ENCODE results near the gene TMEM123. TPM values are rescaled to one million over a fixed set of nuclear protein-coding genes. Genes with fewer than 3 reads are reported as not detected.
A peak's percentile ranks its signal among the peaks of the same experiment; 100 is the strongest.

TMEM123 gene, protein sequence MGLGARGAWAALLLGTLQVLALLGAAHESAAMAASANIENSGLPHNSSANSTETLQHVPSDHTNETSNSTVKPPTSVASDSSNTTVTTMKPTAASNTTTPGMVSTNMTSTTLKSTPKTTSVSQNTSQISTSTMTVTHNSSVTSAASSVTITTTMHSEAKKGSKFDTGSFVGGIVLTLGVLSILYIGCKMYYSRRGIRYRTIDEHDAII
- 122 and 125 TPM in 2 replicates for total RNA-seq (2013; cell fraction: nucleolus; rRNA removed)
- total RNA-seq (2014; rRNA removed): 90.4 and 104 TPM in 2 replicates
- total RNA-seq (2014; rRNA removed; fragmentation: Illumina TruSeq; extraction: Trizol): 220 and 240 TPM in 2 replicates
- total RNA-seq (2021): 124 and 146 TPM in 2 replicates
- polyA plus RNA-seq (2011; ENCODE audit: low read depth): 60.0 TPM
- polyA plus RNA-seq (2011; rRNA removed): 667 and 744 TPM in 2 replicates
- 89.5 and 235 TPM in 2 replicates for polyA plus RNA-seq (2011; cell fraction: cytosol; rRNA removed)
- 48.4 and 94.5 TPM in 2 replicates for polyA plus RNA-seq (2011; cell fraction: nucleus; rRNA removed)
- polyA plus RNA-seq (2012): 77.6 and 83.1 TPM in 2 replicates
- polyA plus RNA-seq (2014; fragmentation: Illumina TruSeq; extraction: Trizol): 152 and 245 TPM in 2 replicates
- polyA plus RNA-seq (2014; fragmentation: Nextera tagmentation; extraction: Ambion mirVana): 10 to 100 TPM; 35.1 to 48.8 TPM
- 62.9 and 73.9 TPM in 2 replicates for polyA plus RNA-seq (2014; rRNA removed)
- 100 to 1,000 TPM; 122 to 124 TPM for polyA plus RNA-seq (2016; fragmentation: Nextera tagmentation; extraction: Ambion mirVana)
- 234 and 661 TPM in 2 replicates for polyA minus RNA-seq (2011; rRNA and poly(A)+ RNA removed)
- polyA minus RNA-seq (2011; cell fraction: cytosol; rRNA and poly(A)+ RNA removed): 119 and 168 TPM in 2 replicates
- 56.7 and 58.8 TPM in 2 replicates for polyA minus RNA-seq (2011; cell fraction: nucleus; rRNA and poly(A)+ RNA removed)
- percentile 98 among the genes with signal in this experiment for Bru-seq, nascent RNA
- percentile 97 among the genes with signal in this experiment for BruChase-seq, experiment 1, labeled RNA remaining after a 6-hour chase
- BruChase-seq, experiment 2, labeled RNA remaining after a 2-hour chase: percentile 93 among the genes with signal in this experiment
- long read RNA-seq, experiment 1, transcript TMEM123-202 (5 exons, 3,579 nt): major isoform, 50 of 57 reads
- long read RNA-seq, experiment 1, partial matches to known transcripts: 2 of 57 reads
- long read RNA-seq, experiment 1, other reads (novel, unspliced or antisense): 5 of 57 reads
- long read RNA-seq, experiment 2, transcript TMEM123-202 (5 exons, 3,579 nt): major isoform, 259 of 339 reads
- long read RNA-seq, experiment 2, partial matches to known transcripts: 12 of 339 reads
- long read RNA-seq, experiment 2, other reads (novel, unspliced or antisense): 68 of 339 reads

DNA sequence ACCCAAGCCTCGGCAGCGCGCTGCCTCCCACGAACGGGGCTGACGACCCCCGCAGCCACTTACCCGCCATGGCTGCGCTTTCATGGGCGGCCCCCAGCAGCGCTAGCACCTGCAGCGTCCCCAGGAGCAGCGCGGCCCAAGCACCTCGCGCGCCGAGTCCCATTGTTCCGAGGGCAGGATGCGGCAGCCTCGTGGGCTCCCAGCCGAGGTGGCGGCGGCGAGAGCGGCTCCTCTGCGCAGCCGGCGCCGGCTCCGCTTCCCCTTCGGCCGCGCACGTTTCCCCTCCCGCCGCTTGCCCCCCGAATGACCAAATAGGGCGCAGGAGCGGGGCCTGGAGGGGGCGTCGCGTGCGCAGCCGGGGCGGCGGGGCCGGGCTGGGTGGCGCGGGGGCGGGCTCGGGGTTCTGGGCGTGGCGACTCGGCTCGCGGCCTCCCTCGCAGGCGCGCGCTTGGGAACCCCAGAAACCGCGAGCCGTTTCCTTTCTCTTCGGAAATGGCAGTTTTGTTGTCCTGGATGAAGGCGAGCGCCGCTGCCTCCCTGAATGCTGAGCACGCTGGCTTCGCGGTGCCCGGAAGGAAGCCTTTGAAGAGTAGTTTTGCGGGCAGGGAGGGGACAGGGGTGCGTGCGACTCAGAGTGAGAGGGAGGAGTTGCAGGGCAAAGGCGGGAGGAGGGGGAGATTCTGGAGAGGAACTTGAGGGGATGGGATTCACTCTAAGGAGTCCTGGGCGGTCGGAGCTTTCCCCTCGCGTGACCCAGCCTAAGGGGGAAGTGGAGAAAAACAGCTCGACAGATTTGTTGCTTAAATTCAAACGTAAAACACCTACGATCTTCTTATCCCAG lies at the start of gene TMEM123:
TSS of gene TMEM123 (minus strand) at position 305 of the 841 bp plus-strand sequence. CDS start at position 163, 142 bp downstream.
- ChIA-PET CTCF (interaction anchor here (0.6 to 7.4 kb wide), 18 partner anchors 15 to 161 kb away, joined by 3 to 95 read pairs (median 4); no protein-coding TSS in a partner anchor), SMC1A (ENCODE audit: uncharacterized antibody, unreplicated experiment) (interaction anchor here (0.7 to 2.8 kb wide), 28 partner anchors 13 to 161 kb away, joined by 3 to 20 read pairs (median 4); no protein-coding TSS in a partner anchor), POLR2A (interaction anchor here (0.6 to 1.4 kb wide), 7 partner anchors 22 to 142 kb away, joined by 3 to 6 read pairs (median 4); no protein-coding TSS in a partner anchor), RAD21 (ENCODE audit: unreplicated experiment) (interaction anchor here (0.7 to 3.9 kb wide), 32 partner anchors 11 to 161 kb away, joined by 3 to 45 read pairs (median 4); no protein-coding TSS in a partner anchor)
- 1% methylated on average over 77 of the region's 83 CpGs for WGBS (ENCODE audit: insufficient coverage, insufficient replicate concordance, low lambda C conversion rate, missing lambda C conversion rate)
- peak within 1 kb of the TSS; percentile 92 for H2AFZ ChIP-seq (ENCODE audit: control insufficient read depth, low read depth, low read length)
- peak within 1 kb of the TSS; percentile 75 for H3K4me3 ChIP-seq
- no peak for DNase-seq (ENCODE audit: low read depth, low spot score)
- FAIRE-seq: no peak
- peak; percentile 80 for ATAC-seq
- H3K9ac ChIP-seq (ENCODE audit: control insufficient read depth, insufficient read depth, low read length): peak within 1 kb of the TSS; percentile 86
- no peaks in the 10 kb centered on the region for H3K9me3 ChIP-seq (replicated peaks; ENCODE audit: control insufficient read depth, insufficient read depth, low read length)
- H3K4me2 ChIP-seq (ENCODE audit: control insufficient read depth, insufficient read depth): peak within 1 kb of the TSS; percentile 88
- no peaks in the 10 kb centered on the region; a peak in 2 of 4 replicates for H3K36me3 ChIP-seq (ENCODE audit: control insufficient read depth in 2 of 2, insufficient read depth in 2 of 2, low read length in 1 of 2)
- peaks cover 18% of the 10 kb centered on the region; the same call in 1 of the 2 replicates for H3K4me1 ChIP-seq (ENCODE audit: control insufficient read depth, insufficient read depth, low read length)
- intact Hi-C loops (cut with micrococcal nuclease; ENCODE audit: unreplicated experiment) (loop anchor here (1.0 to 2.0 kb wide), 2 partner anchors 22 to 42 kb away; no protein-coding TSS in a partner anchor), in situ Hi-C loops (cut with MboI) (no loop called here)
- no peaks in the 10 kb centered on the region for H4K20me1 ChIP-seq (ENCODE audit: control insufficient read depth, insufficient read depth)
- peak within 1 kb of the TSS; percentile 79 for H3K27ac ChIP-seq (ENCODE audit: control insufficient read depth, insufficient read depth)
- peaks cover 47% of the 10 kb centered on the region for H3K79me2 ChIP-seq (ENCODE audit: control insufficient read depth, insufficient read depth, low read length)
- no peaks in the 10 kb centered on the region for H3K27me3 ChIP-seq (replicated peaks in 1 of 2; ENCODE audit: control insufficient read depth in 2 of 2, insufficient read depth in 2 of 2, low read length in 1 of 2)
- TSS peak; percentile 91 for BruUV-seq (replicated peaks)
- TF ChIP-seq RUNX3 (IDR thresholded peaks at IDR 0.05; ENCODE audit: low read length): peak; percentile 85
- peak in 1 of 2 experiments; percentile 96; a peak in 2 of 3 replicates for TF ChIP-seq EGR1 (IDR thresholded peaks at IDR 0.05; ENCODE audit: borderline replicate concordance in 1 of 2, low read depth in 2 of 2, low read length in 2 of 2)
- no peak for TF ChIP-seq CHD2 (IDR thresholded peaks at IDR 0.05; ENCODE audit: borderline replicate concordance, low read depth, low read length)
- TF ChIP-seq, protein P1, sequence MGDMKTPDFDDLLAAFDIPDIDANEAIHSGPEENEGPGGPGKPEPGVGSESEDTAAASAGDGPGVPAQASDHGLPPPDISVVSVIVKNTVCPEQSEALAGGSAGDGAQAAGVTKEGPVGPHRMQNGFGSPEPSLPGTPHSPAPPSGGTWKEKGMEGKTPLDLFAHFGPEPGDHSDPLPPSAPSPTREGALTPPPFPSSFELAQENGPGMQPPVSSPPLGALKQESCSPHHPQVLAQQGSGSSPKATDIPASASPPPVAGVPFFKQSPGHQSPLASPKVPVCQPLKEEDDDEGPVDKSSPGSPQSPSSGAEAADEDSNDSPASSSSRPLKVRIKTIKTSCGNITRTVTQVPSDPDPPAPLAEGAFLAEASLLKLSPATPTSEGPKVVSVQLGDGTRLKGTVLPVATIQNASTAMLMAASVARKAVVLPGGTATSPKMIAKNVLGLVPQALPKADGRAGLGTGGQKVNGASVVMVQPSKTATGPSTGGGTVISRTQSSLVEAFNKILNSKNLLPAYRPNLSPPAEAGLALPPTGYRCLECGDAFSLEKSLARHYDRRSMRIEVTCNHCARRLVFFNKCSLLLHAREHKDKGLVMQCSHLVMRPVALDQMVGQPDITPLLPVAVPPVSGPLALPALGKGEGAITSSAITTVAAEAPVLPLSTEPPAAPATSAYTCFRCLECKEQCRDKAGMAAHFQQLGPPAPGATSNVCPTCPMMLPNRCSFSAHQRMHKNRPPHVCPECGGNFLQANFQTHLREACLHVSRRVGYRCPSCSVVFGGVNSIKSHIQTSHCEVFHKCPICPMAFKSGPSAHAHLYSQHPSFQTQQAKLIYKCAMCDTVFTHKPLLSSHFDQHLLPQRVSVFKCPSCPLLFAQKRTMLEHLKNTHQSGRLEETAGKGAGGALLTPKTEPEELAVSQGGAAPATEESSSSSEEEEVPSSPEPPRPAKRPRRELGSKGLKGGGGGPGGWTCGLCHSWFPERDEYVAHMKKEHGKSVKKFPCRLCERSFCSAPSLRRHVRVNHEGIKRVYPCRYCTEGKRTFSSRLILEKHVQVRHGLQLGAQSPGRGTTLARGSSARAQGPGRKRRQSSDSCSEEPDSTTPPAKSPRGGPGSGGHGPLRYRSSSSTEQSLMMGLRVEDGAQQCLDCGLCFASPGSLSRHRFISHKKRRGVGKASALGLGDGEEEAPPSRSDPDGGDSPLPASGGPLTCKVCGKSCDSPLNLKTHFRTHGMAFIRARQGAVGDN (IDR thresholded peaks at IDR 0.05): peak; percentile 54; the same call in 1 of the 2 replicates
- TF ChIP-seq HDAC6 (IDR thresholded peaks at IDR 0.05; ENCODE audit: unreplicated experiment): no peak
- no peak for TF ChIP-seq SP1 (IDR thresholded peaks at IDR 0.05; ENCODE audit: low read depth, low read length)
- no peak for TF ChIP-seq NFYB (IDR thresholded peaks at IDR 0.05; ENCODE audit: insufficient read depth, low read depth, low read length)
- no peak for TF ChIP-seq ZNF384 (IDR thresholded peaks at IDR 0.05; ENCODE audit: borderline replicate concordance, low read depth, low read length)
- TF ChIP-seq, protein P2, sequence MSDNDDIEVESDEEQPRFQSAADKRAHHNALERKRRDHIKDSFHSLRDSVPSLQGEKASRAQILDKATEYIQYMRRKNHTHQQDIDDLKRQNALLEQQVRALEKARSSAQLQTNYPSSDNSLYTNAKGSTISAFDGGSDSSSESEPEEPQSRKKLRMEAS (IDR thresholded peaks at IDR 0.05; ENCODE audit: low read depth, low read length): no peak; the same call in 1 of the 2 replicates
- no peak for TF ChIP-seq NR2C2 (IDR thresholded peaks at IDR 0.05; ENCODE audit: borderline replicate concordance, control insufficient read depth, insufficient read length, low read depth)
- 0 out of 2 replicates have a peak, but pooled peaks have one; percentile 53 for TF ChIP-seq NR2F1 (conservative IDR thresholded peaks at IDR 0.05)

All from GM12878 (cell line).